ENCODE results near the gene MRPS34. TPM values are rescaled to one million over a fixed set of nuclear protein-coding genes. Genes with fewer than 3 reads are reported as not detected.

The MRPS34 gene
- total RNA-seq, 1 donor from 2014 or later, result 184 TPM

DNA sequence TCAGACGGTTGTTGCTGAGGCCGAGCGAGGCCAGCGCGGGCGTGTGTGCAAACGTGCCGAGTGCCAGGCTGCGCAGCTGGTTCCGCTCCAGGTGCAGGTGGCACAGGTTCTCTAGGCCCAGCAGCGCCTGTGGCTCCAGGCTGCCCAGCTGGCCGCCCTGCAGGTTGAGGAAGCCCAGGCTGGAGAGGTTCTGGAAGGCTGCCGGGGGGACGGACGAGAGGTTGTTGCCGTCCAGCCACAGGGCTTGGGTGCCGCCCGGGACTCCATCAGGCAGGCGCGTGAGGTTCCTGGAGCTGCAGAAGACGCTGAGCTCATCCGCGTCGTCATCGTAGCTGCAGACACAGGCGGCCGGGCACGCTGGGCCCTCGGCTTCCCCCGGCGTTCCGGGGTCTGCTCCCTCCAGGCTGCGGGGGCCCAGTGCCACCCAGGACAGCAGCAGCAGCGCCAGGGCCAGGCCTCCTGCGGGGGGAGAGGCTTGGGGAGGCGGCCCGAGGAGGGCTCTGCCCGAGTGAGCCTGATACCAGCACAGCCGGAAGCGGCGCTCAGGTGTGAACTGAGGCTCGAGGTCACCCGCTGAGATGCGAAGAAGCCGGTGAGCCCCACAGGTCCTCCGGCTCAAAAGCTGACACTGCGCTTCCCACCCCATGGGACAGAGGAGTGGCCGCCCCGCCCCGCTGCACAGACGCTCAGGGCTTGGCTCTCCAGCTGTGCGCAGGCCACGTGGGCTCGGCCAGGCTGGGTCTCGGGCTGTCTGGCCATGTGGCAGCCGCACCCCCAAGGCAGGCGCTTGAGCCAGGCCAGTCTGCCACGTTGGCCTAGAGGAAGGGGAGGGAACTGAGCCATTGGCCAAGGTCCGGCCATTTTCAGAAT, 19.2 kb upstream of the MRPS34 start:
- Mint-ChIP-seq H3K4me3 (ENCODE audit: low read depth) (no peak overlapping the region), H3K4me1 (ENCODE audit: low read depth) (no peaks in the 10 kb centered on the region), H3K27me3 (ENCODE audit: low read depth) (no peaks in the 10 kb centered on the region), H3K27ac (no peak overlapping the region), H3K9me3 (peaks cover 1% of the 10 kb centered on the region), H3K36me3 (ENCODE audit: low read depth) (peaks cover 7% of the 10 kb centered on the region)
- intact Hi-C loops (cut with micrococcal nuclease), result no loop called here
- no peak for DNase-seq (ENCODE audit: low spot score)

DNA sequence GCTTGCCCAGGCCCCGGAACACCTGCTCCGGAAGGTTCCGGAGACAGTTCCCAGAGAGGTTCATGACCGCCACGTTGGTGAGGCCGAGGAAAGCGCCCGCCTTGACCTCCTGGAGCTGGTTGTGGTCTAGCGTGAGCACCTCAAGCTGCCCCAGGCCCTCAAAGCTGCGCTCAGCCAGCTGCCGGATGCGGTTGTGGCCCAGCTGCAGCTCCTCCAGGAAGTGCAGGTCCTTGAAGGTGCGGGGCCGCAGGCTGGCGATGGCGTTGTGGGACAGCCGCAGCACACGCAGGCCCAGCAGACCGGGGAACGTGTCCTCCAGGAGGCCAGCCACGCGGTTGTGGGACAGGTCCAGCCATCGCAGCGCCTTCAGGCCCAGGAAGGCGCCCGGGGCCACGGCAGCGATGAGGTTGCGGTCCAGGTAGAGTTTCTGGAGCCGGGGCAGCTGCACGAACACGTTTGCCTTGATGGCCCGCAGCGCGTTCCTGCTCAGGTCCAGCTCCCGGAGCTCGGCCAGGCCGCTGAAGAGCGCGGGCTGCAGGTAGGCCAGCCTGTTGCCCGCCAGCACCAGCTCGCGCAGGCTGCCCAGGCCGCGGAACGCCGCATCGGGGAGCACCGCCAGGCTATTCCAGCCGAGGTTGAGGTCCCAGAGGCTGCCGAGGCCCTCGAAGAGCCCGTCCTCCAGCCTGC, 18.5 kb upstream of the MRPS34 start:
- intact Hi-C loops (cut with micrococcal nuclease), result no loop called here
- H3K27me3 Mint-ChIP-seq (ENCODE audit: low read depth), result no peaks in the 10 kb centered on the region
- H3K4me3 Mint-ChIP-seq (ENCODE audit: low read depth), result no peak overlapping the region
- H3K9me3 Mint-ChIP-seq, result no peaks in the 10 kb centered on the region
- H3K4me1 Mint-ChIP-seq (ENCODE audit: low read depth), result no peaks in the 10 kb centered on the region
- no peak for DNase-seq (ENCODE audit: low spot score)
- peaks cover 5% of the 10 kb centered on the region for H3K36me3 Mint-ChIP-seq (ENCODE audit: low read depth)
- H3K27ac Mint-ChIP-seq, result no peak overlapping the region

DNA sequence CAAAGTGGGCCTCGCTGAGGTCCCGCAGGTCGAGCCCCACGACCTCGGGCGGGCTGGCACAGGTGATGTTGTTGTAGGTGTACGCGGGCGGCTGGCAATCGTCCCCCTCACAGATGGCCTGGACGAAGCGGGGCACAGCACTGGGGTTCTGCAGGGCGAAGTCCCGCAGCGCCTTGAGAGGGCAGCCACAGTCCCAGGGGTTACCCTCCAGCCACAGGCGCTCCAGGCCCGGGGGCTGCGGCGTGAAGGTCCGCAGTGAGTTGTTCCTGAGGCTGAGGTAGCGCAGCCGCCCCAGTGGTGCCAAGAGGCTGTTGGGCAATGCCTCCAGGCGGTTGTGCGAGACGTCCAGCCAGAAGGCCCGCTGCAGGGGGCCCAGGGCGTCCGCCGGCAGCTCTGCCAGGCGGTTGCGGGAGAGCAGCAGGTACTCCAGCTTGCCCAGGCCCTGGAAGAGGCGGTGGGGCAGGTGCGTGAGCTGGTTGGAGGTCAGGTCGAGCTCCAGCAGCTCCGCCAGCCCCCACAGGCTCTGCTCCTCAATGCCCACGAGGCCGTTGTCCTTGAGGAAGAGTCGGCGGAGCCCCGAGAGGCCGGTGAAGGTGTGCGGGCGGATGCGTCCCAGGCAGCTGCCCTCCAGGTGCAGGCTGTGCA, 17.8 kb upstream of the MRPS34 start:
- DNase-seq (ENCODE audit: low spot score), result no peak
- no peaks in the 10 kb centered on the region for H3K9me3 Mint-ChIP-seq
- H3K4me3 Mint-ChIP-seq (ENCODE audit: low read depth), result no peak overlapping the region
- H3K36me3 Mint-ChIP-seq (ENCODE audit: low read depth), result peaks cover 5% of the 10 kb centered on the region
- no peaks in the 10 kb centered on the region for H3K27me3 Mint-ChIP-seq (ENCODE audit: low read depth)
- no peak overlapping the region for H3K27ac Mint-ChIP-seq
- H3K4me1 Mint-ChIP-seq (ENCODE audit: low read depth), result no peaks in the 10 kb centered on the region
- intact Hi-C loops (cut with micrococcal nuclease), result no loop called here

DNA sequence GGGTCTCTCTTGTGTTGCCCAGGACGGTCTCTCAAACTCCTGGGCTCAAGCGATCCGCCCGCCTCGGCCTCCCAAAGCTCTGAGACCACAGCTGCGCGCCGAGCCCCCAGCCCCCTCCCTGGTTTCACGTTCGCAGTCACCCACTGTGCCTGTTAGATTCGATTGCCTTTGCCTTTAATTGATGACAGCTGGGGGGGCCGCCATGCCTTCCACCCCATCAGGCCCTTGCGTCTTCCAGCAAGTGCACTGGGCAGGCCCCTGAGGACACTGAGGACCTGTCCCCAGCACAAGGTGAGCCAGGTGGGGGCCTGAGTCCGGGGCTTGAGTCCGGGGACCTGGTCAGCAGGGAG, 17.3 kb upstream of the MRPS34 start:
- H3K27me3 Mint-ChIP-seq (ENCODE audit: low read depth), result no peaks in the 10 kb centered on the region

DNA sequence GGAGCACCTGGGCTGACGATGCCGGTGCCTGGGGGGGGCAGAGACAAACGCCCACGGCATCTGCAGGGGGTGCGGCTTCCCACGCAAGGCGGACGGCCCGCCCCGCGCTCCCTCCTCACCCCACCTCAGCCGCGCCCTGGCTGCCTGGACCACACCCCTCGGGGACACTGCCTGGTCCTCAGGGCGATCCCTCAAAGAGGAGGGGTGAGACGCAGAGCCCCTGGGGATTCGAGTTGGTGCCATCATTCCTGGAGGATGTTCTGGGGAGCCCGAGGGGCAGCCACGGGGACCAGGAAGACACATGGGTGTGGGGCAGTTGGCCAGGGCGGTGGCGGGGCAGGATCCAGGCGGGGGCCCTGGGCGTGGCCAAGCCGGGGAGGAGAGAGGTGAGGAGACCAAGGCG, 16.7 kb upstream of the MRPS34 start:
- Mint-ChIP-seq H3K27me3 (ENCODE audit: low read depth) (no peaks in the 10 kb centered on the region), H3K9me3 (no peaks in the 10 kb centered on the region), H3K36me3 (ENCODE audit: low read depth) (peaks cover 12% of the 10 kb centered on the region), H3K27ac (no peak overlapping the region), H3K4me1 (ENCODE audit: low read depth) (no peaks in the 10 kb centered on the region), H3K4me3 (ENCODE audit: low read depth) (no peak overlapping the region)
- no peak for DNase-seq (ENCODE audit: low spot score)
- intact Hi-C loops (cut with micrococcal nuclease), result no loop called here

More for the DNA sequence above, 17.3 kb upstream of the MRPS34 start:
- H3K4me1 Mint-ChIP-seq (ENCODE audit: low read depth), result no peaks in the 10 kb centered on the region
- H3K4me3 Mint-ChIP-seq (ENCODE audit: low read depth), result no peak overlapping the region
- H3K36me3 Mint-ChIP-seq (ENCODE audit: low read depth), result peaks cover 10% of the 10 kb centered on the region
- intact Hi-C loops (cut with micrococcal nuclease), result no loop called here
- no peak for DNase-seq (ENCODE audit: low spot score)
- H3K9me3 Mint-ChIP-seq, result no peaks in the 10 kb centered on the region
- no peak overlapping the region for H3K27ac Mint-ChIP-seq

DNA sequence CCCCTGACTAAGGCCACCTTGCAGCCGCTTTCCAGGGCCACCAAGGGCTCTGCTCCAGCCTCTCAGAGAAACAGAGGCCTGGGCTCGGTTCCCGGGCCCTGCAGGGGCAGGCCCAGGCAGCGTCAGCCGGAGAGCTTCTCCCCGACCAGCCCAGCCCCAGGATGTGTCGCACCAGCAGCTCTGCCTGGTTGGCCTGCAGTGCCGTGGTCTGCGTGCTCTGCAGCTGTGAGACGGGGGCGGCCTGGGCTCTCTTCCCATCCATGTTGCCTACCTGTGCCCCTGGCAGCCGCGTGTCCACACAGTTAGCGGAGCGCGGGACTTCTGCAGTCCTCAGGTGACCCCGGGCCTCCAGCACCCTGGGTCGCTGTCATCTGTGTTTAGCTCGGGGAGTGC, 15.8 kb upstream of the MRPS34 start:
- H3K4me3 Mint-ChIP-seq (ENCODE audit: low read depth), result no peak overlapping the region
- H3K9me3 Mint-ChIP-seq, result no peaks in the 10 kb centered on the region
- H3K36me3 Mint-ChIP-seq (ENCODE audit: low read depth), result peaks cover 12% of the 10 kb centered on the region
- no peak overlapping the region for H3K27ac Mint-ChIP-seq
- intact Hi-C loops (cut with micrococcal nuclease), result no loop called here
- DNase-seq (ENCODE audit: low spot score), result no peak
- no peaks in the 10 kb centered on the region for H3K4me1 Mint-ChIP-seq (ENCODE audit: low read depth)
- H3K27me3 Mint-ChIP-seq (ENCODE audit: low read depth), result no peaks in the 10 kb centered on the region

DNA sequence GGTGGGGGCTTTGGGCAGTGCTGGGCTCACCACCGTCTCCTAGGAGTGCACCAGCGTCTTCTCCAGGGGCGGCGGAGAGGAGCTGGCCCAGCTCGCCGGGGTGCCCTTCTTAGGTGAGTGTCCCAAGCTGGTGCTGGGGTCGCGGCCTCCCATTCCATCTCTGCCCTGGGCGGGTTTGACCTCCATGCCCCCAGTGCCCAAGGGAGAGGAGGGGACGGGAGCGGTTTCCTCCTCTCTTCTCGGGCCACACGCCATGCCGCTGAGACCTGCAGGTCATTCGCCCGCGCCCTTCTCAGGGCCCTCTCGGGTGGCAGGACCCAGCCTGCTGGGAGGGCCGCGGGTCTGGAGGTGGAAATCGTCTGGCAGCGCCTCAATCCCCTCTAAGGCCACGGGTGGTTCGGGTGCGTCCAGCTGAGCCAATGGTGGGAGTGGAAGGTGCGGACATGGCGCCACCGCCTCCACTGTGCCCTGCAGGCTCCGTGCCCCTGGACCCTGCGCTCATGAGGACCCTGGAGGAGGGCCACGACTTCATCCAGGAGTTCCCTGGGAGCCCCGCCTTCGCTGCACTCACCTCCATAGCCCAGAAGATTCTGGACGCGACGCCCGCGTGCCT, 15.3 kb upstream of the MRPS34 start:
- no peak overlapping the region for H3K27ac Mint-ChIP-seq
- no peak for DNase-seq (ENCODE audit: low spot score)
- peaks cover 2% of the 10 kb centered on the region for H3K4me1 Mint-ChIP-seq (ENCODE audit: low read depth)
- H3K27me3 Mint-ChIP-seq (ENCODE audit: low read depth), result no peaks in the 10 kb centered on the region
- intact Hi-C loops (cut with micrococcal nuclease), result no loop called here
- no peak overlapping the region for H3K4me3 Mint-ChIP-seq (ENCODE audit: low read depth)
- H3K36me3 Mint-ChIP-seq (ENCODE audit: low read depth), result peaks cover 15% of the 10 kb centered on the region
- H3K9me3 Mint-ChIP-seq, result no peaks in the 10 kb centered on the region

DNA sequence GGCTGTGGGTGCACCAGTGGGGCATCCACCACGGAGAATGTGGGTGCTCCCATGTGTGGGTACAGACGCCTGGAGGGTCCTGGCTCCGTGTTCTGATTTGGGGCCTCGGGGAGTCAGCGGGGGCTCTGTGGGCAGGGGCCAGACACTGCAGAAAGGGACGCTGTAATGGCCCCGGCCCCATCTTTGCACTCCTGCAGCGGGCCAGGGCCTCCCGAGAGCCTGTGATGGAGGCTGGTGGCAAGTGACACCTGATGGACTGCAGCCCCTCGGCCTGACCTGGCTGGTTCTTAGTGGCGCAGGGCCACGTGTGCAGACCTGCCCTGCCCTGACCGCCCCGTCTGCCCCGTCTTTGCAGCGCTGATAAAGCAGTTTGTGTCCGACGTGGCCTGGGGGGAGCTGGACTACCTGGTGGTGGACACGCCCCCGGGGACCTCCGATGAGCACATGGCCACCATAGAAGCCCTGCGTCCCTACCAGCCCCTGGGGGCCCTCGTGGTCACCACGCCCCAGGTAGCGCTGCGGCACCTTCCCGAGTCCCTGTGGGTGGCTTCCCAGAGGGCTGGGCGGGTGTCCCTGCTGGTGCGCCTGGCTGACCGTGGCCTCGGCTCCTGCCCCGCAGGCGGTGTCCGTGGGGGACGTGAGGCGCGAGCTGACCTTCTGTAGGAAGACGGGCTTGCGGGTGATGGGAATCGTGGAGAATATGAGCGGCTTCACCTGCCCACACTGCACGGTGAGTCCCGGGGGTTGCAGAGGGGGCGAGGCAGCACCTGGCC, 14.6 kb upstream of the MRPS34 start:
- Mint-ChIP-seq H3K36me3 (ENCODE audit: low read depth) (peaks cover 16% of the 10 kb centered on the region), H3K27me3 (ENCODE audit: low read depth) (no peaks in the 10 kb centered on the region), H3K9me3 (no peaks in the 10 kb centered on the region), H3K4me1 (ENCODE audit: low read depth) (peaks cover 2% of the 10 kb centered on the region), H3K27ac (no peak overlapping the region), H3K4me3 (ENCODE audit: low read depth) (no peak overlapping the region)
- intact Hi-C loops (cut with micrococcal nuclease), result no loop called here
- no peak for DNase-seq (ENCODE audit: low spot score)

DNA sequence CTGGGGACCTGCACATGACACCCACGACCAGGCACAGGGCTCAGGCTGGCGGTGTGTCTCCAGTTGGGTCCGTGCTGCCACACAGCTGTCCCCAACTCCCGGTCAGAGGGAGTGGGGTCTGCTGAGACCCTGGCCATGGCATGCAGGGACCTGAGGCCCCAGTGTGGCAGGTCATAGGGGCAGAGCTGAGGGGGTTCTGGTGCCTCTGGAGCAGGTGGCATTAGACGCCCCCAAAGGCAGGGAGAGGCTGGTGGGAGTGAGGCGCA, 14.1 kb upstream of the MRPS34 start:
- H3K9me3 Mint-ChIP-seq, result no peaks in the 10 kb centered on the region
- intact Hi-C loops (cut with micrococcal nuclease), result no loop called here
- H3K4me3 Mint-ChIP-seq (ENCODE audit: low read depth), result no peak overlapping the region
- H3K4me1 Mint-ChIP-seq (ENCODE audit: low read depth), result peaks cover 2% of the 10 kb centered on the region
- no peak overlapping the region for H3K27ac Mint-ChIP-seq
- H3K27me3 Mint-ChIP-seq (ENCODE audit: low read depth), result no peaks in the 10 kb centered on the region
- peaks cover 16% of the 10 kb centered on the region for H3K36me3 Mint-ChIP-seq (ENCODE audit: low read depth)
- no peak for DNase-seq (ENCODE audit: low spot score)

DNA sequence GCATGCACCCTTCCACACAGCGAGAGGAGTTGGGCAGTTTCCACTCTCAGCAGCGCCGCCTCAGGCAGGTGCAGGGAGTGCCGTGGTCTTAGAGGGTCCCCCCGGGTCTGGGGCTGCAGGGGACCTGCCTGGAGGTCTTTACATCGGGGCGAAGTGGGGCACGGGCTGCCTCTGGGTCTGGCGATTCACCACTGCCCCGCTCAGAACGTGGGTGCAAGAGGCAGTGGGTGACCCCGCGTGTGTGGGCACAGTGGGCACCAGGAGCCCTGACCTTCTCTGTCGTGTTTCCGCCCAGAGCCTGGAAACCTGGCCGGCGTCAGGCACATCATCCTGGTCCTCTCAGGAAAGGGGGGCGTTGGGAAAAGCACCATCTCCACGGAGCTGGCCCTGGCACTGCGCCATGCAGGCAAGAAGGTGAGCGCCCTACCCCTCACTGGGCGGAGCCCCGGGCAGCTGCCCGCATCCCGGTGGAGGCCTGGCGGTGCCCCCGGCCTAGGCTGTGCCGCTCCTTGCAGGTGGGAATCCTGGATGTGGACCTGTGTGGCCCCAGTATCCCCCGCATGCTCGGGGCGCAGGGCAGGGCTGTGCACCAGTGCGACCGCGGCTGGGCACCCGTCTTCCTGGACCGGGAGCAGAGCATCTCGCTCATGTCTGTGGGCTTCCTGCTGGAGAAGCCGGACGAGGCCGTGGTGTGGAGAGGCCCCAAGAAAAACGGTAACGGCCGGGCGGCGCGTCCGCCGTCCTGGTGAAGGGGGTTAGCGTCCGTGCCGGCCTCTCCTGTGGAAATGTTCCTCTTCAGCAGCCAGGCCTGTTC, 13.5 kb upstream of the MRPS34 start:
- Mint-ChIP-seq H3K4me1 (ENCODE audit: low read depth) (peaks cover 7% of the 10 kb centered on the region), H3K4me3 (ENCODE audit: low read depth) (no peak overlapping the region), H3K9me3 (no peaks in the 10 kb centered on the region), H3K27me3 (ENCODE audit: low read depth) (no peaks in the 10 kb centered on the region), H3K27ac (no peak overlapping the region), H3K36me3 (ENCODE audit: low read depth) (peaks cover 16% of the 10 kb centered on the region)
- DNase-seq (ENCODE audit: low spot score), result no peak
- intact Hi-C loops (cut with micrococcal nuclease), result no loop called here

DNA sequence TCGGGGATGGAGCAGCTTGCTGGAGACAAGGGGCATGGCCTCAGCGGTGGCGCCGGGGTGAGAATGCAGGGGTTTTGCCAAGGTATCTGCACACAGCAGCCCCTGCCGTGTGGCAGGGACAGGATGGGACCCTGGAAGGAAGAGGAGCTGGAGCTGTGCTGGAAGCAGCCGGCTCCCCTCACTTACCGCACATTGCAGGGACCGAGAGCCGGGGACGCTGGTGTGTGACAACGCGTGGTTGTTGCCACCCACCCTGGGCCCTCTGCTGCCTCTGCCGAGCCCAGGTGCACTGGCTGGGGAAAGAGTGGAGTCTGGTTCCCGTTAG, 12.9 kb upstream of the MRPS34 start:
- DNase-seq (ENCODE audit: low spot score), result no peak
- no peaks in the 10 kb centered on the region for H3K27me3 Mint-ChIP-seq (ENCODE audit: low read depth)
- no peak overlapping the region for H3K4me3 Mint-ChIP-seq (ENCODE audit: low read depth)
- H3K36me3 Mint-ChIP-seq (ENCODE audit: low read depth), result peaks cover 16% of the 10 kb centered on the region
- H3K4me1 Mint-ChIP-seq (ENCODE audit: low read depth), result peaks cover 11% of the 10 kb centered on the region
- no peaks in the 10 kb centered on the region for H3K9me3 Mint-ChIP-seq
- intact Hi-C loops (cut with micrococcal nuclease), result no loop called here
- no peak overlapping the region for H3K27ac Mint-ChIP-seq

Measured in activated T-helper 2 cell treated with anti-CD3 and anti-CD28 coated beads, Interferon-gamma antibody, Interleukin-2, Interleukin-4, amounts not matched to agents 10 μg/mL and 5 μg/mL and 100 μg/mL, durations not matched to agents 14 hours and 24 hours and 36 hours (primary cell).